CD4-positive, CD25-positive, alpha-beta regulatory T cell (primary cell): ENCODE data around the gene NXPE4. TPM values are rescaled to one million over a fixed set of nuclear protein-coding genes. Genes with fewer than 3 reads are reported as not detected.

ENCODE experiments used
- ATAC-seq, 2 donors: fragments of 150-1000 bp; cut with Tn5 transposase; one replicate each; pipeline ENCODE4 v1.10.0; 2021; ENCODE audit warnings: low read depth in 2 of 2, moderate number of reproducible peaks in 2 of 2, moderate library complexity in 1 of 2
- DNase-seq, 3 donors: peaks; one replicate each; pipeline versions ENCODE4 v3.0.0 to v3.0.0-alpha.2; 2012 to 2022; ENCODE audit warnings: mixed read lengths in 1 of 3
- H3K27ac ChIP-seq: one replicate; pipeline ENCODE4 v1.7.0; 2013; ENCODE audit warnings: mild to moderate bottlenecking, low read length; ENCODE audit not compliant: insufficient read depth, poor library complexity, severe bottlenecking
- H3K27me3 ChIP-seq: one replicate; pipeline ENCODE4 v1.7.0; 2013; ENCODE audit warnings: low read length; ENCODE audit not compliant: control insufficient read depth, insufficient read depth
- H3K36me3 ChIP-seq: one replicate; pipeline ENCODE4 v1.7.0; 2013; ENCODE audit warnings: mild to moderate bottlenecking, low read length, moderate library complexity; ENCODE audit not compliant: control insufficient read depth, insufficient read depth
- H3K4me1 ChIP-seq: 2 replicates; pipeline ENCODE4 v1.7.0; 2013; ENCODE audit warnings: mild to moderate bottlenecking, low read length; ENCODE audit not compliant: insufficient read depth, control insufficient read depth, poor library complexity, severe bottlenecking
- H3K4me3 ChIP-seq: one replicate; pipeline ENCODE4 v1.7.0; 2013; ENCODE audit warnings: low read depth, mild to moderate bottlenecking, low read length, moderate library complexity
- H3K9me3 ChIP-seq, 2 experiments: 1 replicate in 1 of 2; 2 replicates in 1 of 2; pipeline ENCODE4 v1.7.0; 2013; ENCODE audit warnings: low read length in 2 of 2, mild to moderate bottlenecking in 1 of 2, moderate library complexity in 1 of 2; ENCODE audit not compliant: control insufficient read depth in 2 of 2
- H3K27ac Mint-ChIP-seq, 3 donors: one replicate each; pipeline ENCODE4 v1.8.0; 2020 to 2022; ENCODE audit warnings: mild to moderate bottlenecking in 3 of 3, mixed read lengths in 3 of 3, moderate library complexity in 2 of 3
- H3K27me3 Mint-ChIP-seq: one replicate; pipeline ENCODE4 v1.8.0; 2022; ENCODE audit warnings: mild to moderate bottlenecking, mixed read lengths
- H3K36me3 Mint-ChIP-seq: one replicate; pipeline ENCODE4 v1.8.0; 2020; ENCODE audit warnings: mixed read lengths
- H3K4me1 Mint-ChIP-seq, 4 donors: one replicate each; pipeline ENCODE4 v1.8.0; 2020 to 2022; ENCODE audit warnings: mixed read lengths in 4 of 4, mild to moderate bottlenecking in 1 of 4
- H3K4me3 Mint-ChIP-seq, 4 donors: one replicate each; pipeline ENCODE4 v1.8.0; 2020 to 2022; ENCODE audit warnings: mild to moderate bottlenecking in 4 of 4, mixed read lengths in 4 of 4, moderate library complexity in 3 of 4
- H3K9me3 Mint-ChIP-seq, 7 donors: one replicate each; pipeline ENCODE4 v1.8.0; 2020 to 2022; ENCODE audit warnings: mixed read lengths in 7 of 7, mild to moderate bottlenecking in 3 of 7, moderate library complexity in 2 of 7
- polyA plus RNA-seq, 4 donors: library from polyadenylated mRNA; unstranded; fragments of 300-500 nt; fragmentation: Illumina TruSeq; gene quantifications; one replicate each; pipeline ENCODE4 v1.2.3, GENCODE V29; 2021
- total RNA-seq: library from RNA; stranded (reverse); gene quantifications from one replicate; pipeline ENCODE4 v1.2.3, GENCODE V29; 2022

NXPE4 gene
- total and polyA plus RNA-seq, 5 donors from 2014 or later, result not detected

GRCh38 chr11:114621950-114622809, 26.6 kb upstream of the NXPE4 start:
- Histone ChIP-seq H3K36me3 (no peaks in the 10 kb centered on the region), H3K27me3 (no peaks in the 10 kb centered on the region), H3K4me3 (no peak overlapping the region), H3K27ac (no peak overlapping the region), H3K4me1 (no peaks in the 10 kb centered on the region), H3K9me3 (peaks cover 0 to 11% of the 10 kb centered on the region in 2 experiments)
- no peaks in the 10 kb centered on the region for H3K36me3 Mint-ChIP-seq
- H3K27me3 Mint-ChIP-seq, result no peaks in the 10 kb centered on the region
- H3K27ac Mint-ChIP-seq, result no peak overlapping the region
- ATAC-seq (no peak), DNase-seq (no peak)
- peaks cover 0 to 4% (median 0%) of the 10 kb centered on the region in 7 donors for H3K9me3 Mint-ChIP-seq
- H3K4me3 Mint-ChIP-seq, result no peak overlapping the region
- no peaks in the 10 kb centered on the region for H3K4me1 Mint-ChIP-seq

DNA sequence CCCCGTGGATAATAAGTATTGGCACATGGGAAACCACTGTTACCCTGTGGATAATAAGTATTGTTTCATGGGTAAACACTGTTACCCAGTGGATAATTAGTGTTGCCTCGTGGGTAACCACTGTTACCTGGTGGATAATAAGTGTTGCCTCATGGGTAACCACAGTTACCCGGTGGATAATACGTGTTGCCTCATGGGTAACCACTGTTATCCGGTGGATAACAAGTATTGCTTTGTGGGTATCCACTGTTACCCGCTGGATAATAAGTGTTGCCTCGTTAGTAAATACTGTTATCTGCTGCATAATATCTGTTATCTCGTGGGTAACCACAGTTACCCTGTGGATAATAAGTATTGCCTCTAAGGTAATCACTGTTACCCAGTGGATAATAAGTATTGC, 25.5 kb upstream of the NXPE4 start:
- H3K9me3 ChIP-seq, result peaks cover 0 to 16% of the 10 kb centered on the region in 2 experiments
- Mint-ChIP-seq H3K9me3 (peaks cover 0 to 4% (median 0%) of the 10 kb centered on the region in 7 donors), H3K36me3 (no peaks in the 10 kb centered on the region)

GRCh38 chr11:114619659-114620173, 24.1 kb upstream of the NXPE4 start:
- no peak overlapping the region for H3K27ac Mint-ChIP-seq
- H3K4me1 ChIP-seq, result no peaks in the 10 kb centered on the region
- no peaks in the 10 kb centered on the region for H3K27me3 ChIP-seq
- no peak overlapping the region for H3K27ac ChIP-seq
- no peaks in the 10 kb centered on the region for H3K36me3 ChIP-seq
- no peaks in the 10 kb centered on the region for H3K36me3 Mint-ChIP-seq
- H3K9me3 Mint-ChIP-seq, result peaks cover 0 to 4% (median 0%) of the 10 kb centered on the region in 7 donors
- H3K4me3 ChIP-seq, result no peak overlapping the region
- H3K9me3 ChIP-seq, result peaks cover 0 to 16% of the 10 kb centered on the region in 2 experiments
- no peaks in the 10 kb centered on the region for H3K4me1 Mint-ChIP-seq
- DNase-seq (no peak), ATAC-seq (no peak)
- H3K4me3 Mint-ChIP-seq, result no peak overlapping the region
- no peaks in the 10 kb centered on the region for H3K27me3 Mint-ChIP-seq

More for the DNA sequence above, 25.5 kb upstream of the NXPE4 start:
- Mint-ChIP-seq H3K4me1 (no peaks in the 10 kb centered on the region), H3K27ac (no peak overlapping the region), H3K4me3 (no peak overlapping the region), H3K27me3 (no peaks in the 10 kb centered on the region)
- no peak for ATAC-seq
- H3K4me1 ChIP-seq, result no peaks in the 10 kb centered on the region
- no peaks in the 10 kb centered on the region for H3K27me3 ChIP-seq
- H3K36me3 ChIP-seq, result no peaks in the 10 kb centered on the region
- no peak for DNase-seq
- H3K27ac ChIP-seq, result no peak overlapping the region
- no peak overlapping the region for H3K4me3 ChIP-seq

DNA sequence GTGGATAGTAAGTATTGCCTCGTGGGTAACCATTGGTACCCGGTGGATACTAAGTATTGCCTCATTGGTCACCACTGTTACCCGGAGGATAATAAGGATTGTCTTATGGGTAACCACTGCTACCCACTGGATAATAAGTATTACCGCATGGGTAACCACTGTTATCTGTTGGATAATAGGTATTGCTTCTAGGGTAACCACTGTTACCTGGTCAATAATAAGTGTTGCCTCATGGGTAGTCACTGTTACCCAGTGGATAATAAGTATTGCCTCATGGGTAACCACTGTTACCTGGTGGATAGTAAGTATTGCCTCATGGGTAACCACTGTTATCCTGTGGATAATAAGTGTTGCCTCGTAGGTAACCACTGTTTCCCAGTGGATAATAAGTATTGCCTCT, 22.6 kb upstream of the NXPE4 start:
- ATAC-seq (no peak), DNase-seq (no peak)
- H3K27me3 Mint-ChIP-seq, result no peaks in the 10 kb centered on the region
- H3K9me3 ChIP-seq, result peaks cover 0 to 5% of the 10 kb centered on the region in 2 experiments
- H3K27me3 ChIP-seq, result no peaks in the 10 kb centered on the region
- H3K4me1 Mint-ChIP-seq, result no peaks in the 10 kb centered on the region
- H3K9me3 Mint-ChIP-seq, result peaks cover 0 to 6% (median 0%) of the 10 kb centered on the region in 7 donors
- no peaks in the 10 kb centered on the region for H3K4me1 ChIP-seq
- H3K36me3 Mint-ChIP-seq, result no peaks in the 10 kb centered on the region
- H3K27ac ChIP-seq, result no peak overlapping the region
- H3K4me3 Mint-ChIP-seq, result no peak overlapping the region
- no peaks in the 10 kb centered on the region for H3K36me3 ChIP-seq
- H3K4me3 ChIP-seq, result no peak overlapping the region
- no peak overlapping the region for H3K27ac Mint-ChIP-seq

DNA sequence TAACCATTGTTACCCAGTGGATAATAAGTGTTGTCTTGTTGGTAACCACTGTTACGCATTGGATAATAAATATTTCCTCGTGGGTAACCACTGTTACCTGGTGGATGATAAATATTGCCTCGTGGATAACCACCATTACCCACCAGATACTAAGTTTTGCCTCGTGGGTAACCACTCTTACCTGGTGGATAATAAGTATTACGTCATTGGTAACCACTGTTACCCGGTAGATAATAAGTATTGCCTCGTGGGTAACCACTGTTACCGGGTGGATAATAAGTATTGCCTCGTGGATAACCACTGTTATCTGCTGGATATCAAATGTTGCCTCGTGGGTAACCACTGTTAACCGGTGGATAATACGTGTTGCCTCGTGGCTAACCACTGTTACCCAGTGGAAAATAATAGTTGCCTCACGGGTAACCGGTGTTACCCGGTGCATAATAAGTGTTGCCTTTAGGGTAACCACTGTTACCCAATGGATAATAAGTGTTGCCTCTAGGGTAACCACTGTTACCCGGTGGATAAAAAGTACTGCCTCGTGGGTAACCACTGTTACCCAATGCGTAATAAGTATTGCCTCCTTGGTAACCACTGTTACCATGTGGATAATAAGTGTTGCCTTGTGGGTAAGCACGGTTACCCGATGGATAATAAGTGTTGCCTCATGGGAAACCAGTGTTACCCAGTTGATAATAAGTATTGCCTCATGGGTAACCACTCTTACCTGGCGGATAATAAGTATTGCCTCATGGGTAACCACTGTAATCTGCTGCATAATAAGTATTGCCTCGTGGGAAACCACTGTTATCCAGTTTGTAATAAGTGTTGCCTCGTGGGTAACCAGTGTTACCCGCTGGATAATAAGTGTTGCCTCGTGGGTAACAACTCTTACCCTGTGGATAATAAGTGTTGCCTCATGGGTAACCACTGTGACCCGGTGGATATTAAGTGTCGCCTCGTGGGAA, 21.9 kb upstream of the NXPE4 start:
- no peak for DNase-seq

GRCh38 chr11:114616516-114616915, 20.9 kb upstream of the NXPE4 start:
- no peak overlapping the region for H3K27ac ChIP-seq
- H3K4me1 ChIP-seq, result no peaks in the 10 kb centered on the region
- H3K27ac Mint-ChIP-seq, result no peak overlapping the region
- H3K36me3 ChIP-seq, result no peaks in the 10 kb centered on the region
- H3K27me3 ChIP-seq, result no peaks in the 10 kb centered on the region
- ATAC-seq (no peak), DNase-seq (no peak)
- H3K9me3 ChIP-seq, result peaks cover 0 to 5% of the 10 kb centered on the region in 2 experiments
- no peak overlapping the region for H3K4me3 Mint-ChIP-seq
- H3K4me1 Mint-ChIP-seq, result no peaks in the 10 kb centered on the region
- no peaks in the 10 kb centered on the region for H3K36me3 Mint-ChIP-seq
- H3K27me3 Mint-ChIP-seq, result no peaks in the 10 kb centered on the region
- peaks cover 0 to 7% (median 1%) of the 10 kb centered on the region in 7 donors for H3K9me3 Mint-ChIP-seq
- H3K4me3 ChIP-seq, result no peak overlapping the region

More for the DNA sequence above, 21.9 kb upstream of the NXPE4 start:
- Mint-ChIP-seq H3K27ac (no peak overlapping the region), H3K9me3 (peaks cover 0 to 6% (median 0%) of the 10 kb centered on the region in 7 donors), H3K4me1 (no peaks in the 10 kb centered on the region), H3K36me3 (no peaks in the 10 kb centered on the region), H3K27me3 (no peaks in the 10 kb centered on the region), H3K4me3 (no peak overlapping the region)
- Histone ChIP-seq H3K4me3 (no peak overlapping the region), H3K36me3 (no peaks in the 10 kb centered on the region), H3K4me1 (no peaks in the 10 kb centered on the region), H3K27ac (no peak overlapping the region), H3K9me3 (peaks cover 0 to 5% of the 10 kb centered on the region in 2 experiments), H3K27me3 (no peaks in the 10 kb centered on the region)
- ATAC-seq, result no peak

DNA sequence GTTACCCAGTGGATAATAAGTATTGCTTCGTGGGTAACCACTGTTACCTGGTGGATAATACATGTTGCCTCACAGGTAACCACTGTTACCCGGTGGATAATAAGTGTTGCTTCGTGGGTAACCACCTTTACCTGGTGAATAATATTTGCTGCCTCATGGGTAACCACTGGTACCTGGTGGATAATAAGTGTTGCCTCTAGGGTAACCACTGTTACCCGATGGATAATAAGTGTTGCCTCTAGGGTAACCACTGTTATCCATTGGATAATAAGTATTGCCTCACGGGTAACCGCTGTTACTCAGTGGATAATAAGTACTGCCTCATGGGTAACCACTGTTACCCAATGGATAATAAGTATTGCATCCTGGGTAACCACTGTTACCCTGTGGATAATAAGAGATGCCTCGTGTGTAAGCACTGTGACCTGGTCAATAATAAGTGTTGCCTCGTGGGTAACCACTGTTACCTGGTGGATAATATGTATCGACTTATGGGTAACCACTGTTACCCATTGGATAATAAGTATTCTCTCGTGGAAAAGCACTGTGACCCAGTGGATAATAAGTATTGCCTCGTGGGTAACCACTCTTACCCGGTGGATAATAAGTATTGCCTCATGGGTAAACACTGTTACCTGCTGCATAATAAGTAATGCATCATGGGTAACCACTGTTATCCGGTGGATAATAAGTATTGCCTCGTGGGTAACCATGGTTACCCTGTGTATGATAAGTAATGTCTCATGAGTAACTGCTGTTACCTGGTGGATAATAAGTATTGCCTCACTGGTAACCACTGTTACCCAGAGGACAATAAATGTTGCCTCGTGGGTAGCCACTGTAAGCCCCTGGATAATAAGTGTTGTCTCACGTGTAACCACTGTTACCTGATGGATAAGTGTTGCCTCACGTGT, 20.1 kb upstream of the NXPE4 start:
- Mint-ChIP-seq H3K4me3 (no peak overlapping the region), H3K27me3 (no peaks in the 10 kb centered on the region), H3K9me3 (peaks cover 0 to 9% (median 2%) of the 10 kb centered on the region in 7 donors), H3K27ac (no peak overlapping the region), H3K4me1 (no peaks in the 10 kb centered on the region), H3K36me3 (no peaks in the 10 kb centered on the region)
- peaks cover 0 to 5% of the 10 kb centered on the region in 2 experiments for H3K9me3 ChIP-seq
- H3K4me1 ChIP-seq, result no peaks in the 10 kb centered on the region
- H3K27ac ChIP-seq, result no peak overlapping the region
- ATAC-seq (no peak), DNase-seq (no peak)
- no peak overlapping the region for H3K4me3 ChIP-seq
- H3K36me3 ChIP-seq, result no peaks in the 10 kb centered on the region
- no peaks in the 10 kb centered on the region for H3K27me3 ChIP-seq
